Limb (tissue), 2 donors: ENCODE results near the gene TAS2R31.
"Not testable (repeated sequence)": the region's sequence is repeated elsewhere in the genome, so short reads cannot be mapped to it uniquely, and the experiment has no call there.

Experiments
- DNase-seq, 2 donors: peaks; one replicate each; pipeline ENCODE4 v3.0.0-alpha.2; 2016; ENCODE audit errors: extremely low spot score in 2 of 2

The TAS2R31 gene, protein sequence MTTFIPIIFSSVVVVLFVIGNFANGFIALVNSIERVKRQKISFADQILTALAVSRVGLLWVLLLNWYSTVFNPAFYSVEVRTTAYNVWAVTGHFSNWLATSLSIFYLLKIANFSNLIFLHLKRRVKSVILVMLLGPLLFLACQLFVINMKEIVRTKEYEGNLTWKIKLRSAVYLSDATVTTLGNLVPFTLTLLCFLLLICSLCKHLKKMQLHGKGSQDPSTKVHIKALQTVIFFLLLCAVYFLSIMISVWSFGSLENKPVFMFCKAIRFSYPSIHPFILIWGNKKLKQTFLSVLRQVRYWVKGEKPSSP

GRCh38 chr12:11031307-11031706 is at the start of gene TAS2R31:
TSS of gene TAS2R31 (minus strand) at chr12:11031407. CDS start at chr12:11031335, 72 bp downstream.
- DNase-seq, result no peak

DNA sequence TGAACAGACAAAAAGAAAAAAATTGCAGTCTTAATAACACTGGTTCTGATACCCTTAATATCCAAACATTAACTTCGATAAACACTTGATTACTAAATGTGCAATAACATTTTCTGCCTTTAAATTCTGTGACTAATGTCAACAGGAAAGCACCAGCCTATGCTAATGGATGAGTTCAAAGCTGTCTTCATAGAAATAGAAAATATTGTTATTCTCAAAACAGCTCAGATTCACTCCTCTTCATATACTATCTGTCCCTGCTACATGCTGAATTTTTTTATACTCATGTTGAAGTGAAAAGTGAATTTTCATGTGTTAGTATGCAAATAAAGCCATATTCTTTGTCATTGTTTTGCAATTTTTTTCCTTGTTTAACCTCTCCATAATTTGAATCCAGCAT is 47.0 kb upstream of the TAS2R31 start:
- no peak for DNase-seq

DNA sequence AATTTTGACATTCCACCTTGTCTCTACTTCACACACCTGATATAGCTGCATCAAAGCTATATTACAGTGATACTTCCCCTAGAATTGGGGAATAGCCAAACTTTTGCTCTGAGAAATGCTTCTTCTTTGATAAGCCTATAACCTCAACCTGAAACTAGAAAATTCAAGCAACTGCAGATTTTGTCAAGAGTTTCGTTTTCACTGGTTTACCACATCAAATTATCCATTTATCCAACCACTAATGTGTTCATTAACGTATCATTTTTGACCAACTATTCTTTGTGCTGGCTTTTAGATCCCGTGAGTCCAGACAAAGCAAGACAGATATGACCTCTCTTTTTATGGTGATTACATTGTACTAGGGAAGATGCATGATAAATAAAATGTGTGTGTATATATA is 44.4 kb upstream of the TAS2R31 start:
- no peak for DNase-seq

DNA sequence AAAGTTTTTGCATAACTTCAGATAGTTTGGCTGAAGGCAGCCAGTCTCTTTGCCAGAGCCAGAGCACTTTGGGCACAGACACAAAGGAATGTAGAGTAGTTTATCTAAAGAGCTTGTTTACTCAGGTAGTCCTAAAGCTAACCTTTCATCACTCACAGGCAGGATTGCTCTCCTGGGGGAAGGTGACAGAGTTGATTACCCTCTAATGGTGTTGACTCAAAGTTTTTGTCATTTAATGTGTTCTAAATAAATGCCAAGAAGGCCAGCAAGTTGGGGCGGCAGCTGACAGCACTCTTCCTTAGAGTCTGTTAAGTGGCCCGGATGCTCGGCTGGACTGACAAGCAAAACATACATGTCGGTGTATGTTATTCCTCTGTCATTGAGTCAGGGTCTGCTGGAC is 40.2 kb upstream of the TAS2R31 start:
- DNase-seq, result no peak

DNA sequence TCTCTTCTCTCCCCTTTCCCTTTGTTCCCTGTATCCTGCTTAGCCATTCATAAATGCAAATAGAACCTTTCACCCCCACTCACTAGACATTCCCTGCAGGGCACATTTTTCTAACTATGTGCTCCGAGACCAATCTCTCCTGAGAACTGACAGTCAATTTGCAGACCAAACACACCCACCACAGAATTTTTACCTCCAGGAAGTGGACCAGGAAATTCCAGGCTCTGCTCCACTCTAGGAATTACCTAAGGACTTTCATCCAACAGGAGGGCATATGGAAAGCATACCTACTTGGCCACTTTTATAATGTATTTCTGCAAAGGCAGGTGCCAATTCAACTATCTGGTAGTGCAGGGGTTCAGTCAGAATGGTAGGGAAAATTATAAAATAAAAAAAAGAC is 39.8 kb upstream of the TAS2R31 start:
- DNase-seq, result no peak

DNA sequence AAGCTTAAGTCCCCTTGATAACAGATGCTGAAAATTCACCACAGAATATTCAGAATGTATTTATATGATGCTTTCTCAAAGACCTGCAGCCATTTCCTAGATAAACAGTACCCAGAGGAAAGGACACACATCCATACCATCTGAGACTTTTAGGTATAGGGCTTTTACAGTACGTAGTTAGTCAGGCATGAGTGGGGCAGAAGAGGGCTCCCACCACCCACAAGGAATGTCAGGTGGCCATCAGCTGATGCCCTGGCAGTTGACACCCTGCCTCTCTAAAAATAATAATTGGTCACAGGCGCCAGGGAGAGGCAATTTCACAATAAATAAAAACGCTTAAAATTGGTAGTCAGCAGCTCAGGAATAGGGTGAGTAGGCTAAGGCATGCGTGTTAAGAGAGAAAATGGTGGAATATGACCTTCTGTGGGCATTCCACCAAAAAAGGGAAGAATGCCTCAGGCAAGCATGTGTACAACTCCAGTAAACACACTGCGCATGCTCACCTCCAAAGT is 38.7 kb upstream of the TAS2R31 start:
- DNase-seq, result no peak

GRCh38 chr12:11067514-11067913 is 36.3 kb upstream of the TAS2R31 start:
- no peak for DNase-seq

DNA sequence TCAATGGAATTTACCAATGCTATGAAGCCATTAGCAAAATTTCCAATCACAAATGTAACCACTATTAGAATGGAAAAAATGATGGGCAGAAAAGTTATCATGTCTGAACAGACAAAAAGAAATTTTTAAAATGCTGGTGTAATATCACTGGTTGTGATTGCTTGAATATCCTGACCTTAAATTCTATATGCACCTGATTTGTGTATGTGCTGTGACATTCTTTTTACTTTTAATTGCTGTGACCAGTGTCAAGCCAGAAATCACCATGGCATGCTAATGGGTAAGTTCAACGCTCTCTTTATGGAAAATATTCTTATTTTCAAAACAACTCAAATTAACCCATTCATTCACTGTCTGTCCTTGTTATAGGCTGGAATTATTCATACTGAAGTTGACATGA is 31.0 kb upstream of the TAS2R31 start, which contains the start of gene TAS2R46:
Gene TAS2R46, minus strand, starts transcription at position 101 of the 400 bp plus-strand sequence. Its CDS starts 0 bp downstream, at position 101.
- DNase-seq, result not testable (repeated sequence)

DNA sequence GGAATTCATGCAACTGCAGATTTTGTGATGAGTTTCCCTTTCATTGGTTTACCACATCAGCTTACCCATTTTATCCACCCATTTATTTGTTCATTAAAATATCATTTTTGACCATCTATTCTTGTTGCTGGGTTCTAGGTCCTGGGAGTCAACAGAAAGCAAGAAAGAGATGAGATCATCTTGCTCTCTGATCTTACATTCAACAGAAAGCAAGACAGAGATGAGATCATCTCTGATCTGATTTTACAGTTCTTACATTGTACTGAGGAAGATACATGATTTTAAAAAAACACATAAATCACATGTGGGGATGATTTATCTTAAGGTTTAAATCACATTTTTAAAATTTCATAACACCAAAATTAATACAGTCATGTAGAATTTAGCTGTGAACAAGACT is 28.6 kb upstream of the TAS2R31 start:
- no peak for DNase-seq

DNA sequence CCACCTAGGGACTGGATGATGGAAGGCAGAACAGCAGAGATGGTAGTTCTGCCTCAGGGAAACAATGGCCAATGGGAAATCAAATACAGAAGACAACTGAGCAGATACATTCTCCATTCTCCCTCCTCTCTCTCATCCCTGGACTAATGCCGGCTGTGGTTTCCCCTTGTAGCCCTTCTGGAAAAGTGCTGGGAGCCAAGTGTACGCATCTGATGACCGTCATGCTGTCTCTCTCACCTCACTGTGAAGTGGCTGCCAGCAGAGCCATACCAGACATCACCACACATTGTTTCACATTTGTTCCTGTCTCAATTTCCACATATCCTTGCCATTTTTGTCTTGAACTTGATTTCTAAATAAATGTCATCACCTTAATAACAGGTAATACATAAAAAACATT is 27.8 kb upstream of the TAS2R31 start:
- DNase-seq, result no peak

- no peak for DNase-seq
These were observed 24.1 kb upstream of the TAS2R31 start for GRCh38 chr12:11055306-11055705.

DNA sequence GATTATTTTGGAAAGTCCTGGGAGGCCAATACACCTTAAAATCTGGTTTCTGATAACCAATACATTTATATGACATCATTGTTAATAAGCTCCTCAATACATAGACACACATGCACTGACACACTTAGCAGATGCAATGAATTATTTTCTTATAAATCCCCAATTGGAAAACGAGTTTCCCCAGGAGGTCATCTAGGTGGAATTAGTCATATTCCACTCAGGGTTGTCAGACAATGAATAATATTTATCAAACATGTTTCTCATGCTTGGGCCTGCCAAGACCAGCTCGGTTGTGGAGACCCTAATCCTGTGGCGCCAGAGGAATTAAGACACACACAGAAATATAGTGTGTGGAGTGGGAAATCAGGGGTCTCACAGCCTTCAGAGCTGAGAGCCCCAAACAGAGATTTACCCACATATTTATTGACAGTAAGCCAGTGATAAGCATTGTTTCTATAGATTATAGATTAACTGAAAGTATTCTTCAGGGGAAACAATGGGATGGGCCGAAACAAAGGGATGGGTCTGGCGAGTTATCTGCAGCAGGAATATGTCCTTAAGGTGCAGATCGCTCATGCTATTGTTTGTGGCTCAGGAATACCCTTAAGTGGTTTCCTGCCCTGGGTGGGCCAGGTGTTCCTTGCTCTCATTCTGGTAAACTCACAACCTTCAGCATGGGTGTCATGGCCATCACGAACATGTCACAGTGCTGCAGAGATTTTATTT is 18.8 kb upstream of the TAS2R31 start:
- DNase-seq, result not testable (repeated sequence)

- DNase-seq, result not testable (repeated sequence)
These were observed 10.2 kb upstream of the TAS2R31 start for GRCh38 chr12:11041366-11041765.

DNA sequence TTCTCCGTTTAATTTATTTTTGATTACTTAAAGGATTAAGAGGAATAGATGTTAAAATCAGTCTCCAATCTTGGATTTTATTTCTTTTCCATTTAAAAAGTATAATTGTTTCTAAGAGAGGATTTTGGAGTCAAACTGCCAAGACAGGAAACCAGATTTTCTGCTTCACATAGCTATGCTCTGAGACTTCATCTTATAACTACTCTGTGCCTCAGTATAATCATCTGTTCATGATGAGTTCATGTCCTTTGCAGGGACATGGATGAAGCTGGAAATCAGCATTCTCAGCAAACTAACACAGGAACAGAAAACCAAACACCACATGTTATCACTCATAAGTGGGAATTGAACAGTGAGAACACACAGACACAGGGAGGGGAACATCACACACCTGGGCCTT is 9.0 kb upstream of the TAS2R31 start:
- DNase-seq, result no peak

DNA sequence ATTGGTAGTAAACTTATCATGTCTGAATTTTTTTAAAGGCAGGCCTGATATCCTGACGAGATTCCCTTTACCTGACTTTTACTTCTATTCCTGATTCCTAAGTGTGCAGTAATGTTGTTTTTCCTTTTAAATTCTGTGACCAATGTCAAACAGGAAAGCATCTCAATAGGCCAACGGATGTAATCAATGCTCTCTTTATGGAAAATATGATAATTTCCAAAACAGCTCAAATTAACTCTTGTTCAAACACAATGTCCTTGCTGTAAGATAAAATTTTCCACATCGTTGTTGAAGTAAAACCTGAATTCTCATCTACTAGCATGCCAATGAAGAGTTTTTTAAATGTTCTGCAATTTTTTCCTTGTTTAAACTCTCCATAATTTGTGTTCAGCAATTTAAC is 8.0 kb upstream of the TAS2R31 start:
- no peak for DNase-seq

DNA sequence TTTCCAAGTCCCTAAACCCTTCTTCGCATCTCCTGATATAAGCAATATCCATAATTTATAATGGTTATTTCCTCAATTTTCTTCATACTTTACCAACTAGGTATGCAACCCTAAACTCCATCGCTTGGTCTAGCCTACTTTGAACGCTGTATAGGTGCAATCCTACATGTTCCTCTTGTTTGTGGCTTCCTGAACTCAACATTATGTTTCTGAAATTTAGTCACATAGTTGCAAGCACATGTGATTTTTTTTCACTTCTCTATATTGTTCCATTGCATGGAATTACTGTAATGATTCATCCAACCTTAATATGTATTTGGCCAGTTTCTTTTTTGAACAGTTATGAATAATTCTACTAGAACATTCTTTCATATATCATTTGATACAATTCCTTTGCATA is 2.8 kb upstream of the TAS2R31 start:
- not testable (repeated sequence) for DNase-seq

- no peak for DNase-seq
These were observed 5.1 kb downstream of the TAS2R31 start for GRCh38 chr12:11026118-11026517.

GRCh38 chr12:11023387-11023786 is 7.8 kb downstream of the TAS2R31 start:
- no peak for DNase-seq

GRCh38 chr12:11022520-11022919 is 8.7 kb downstream of the TAS2R31 start, which contains the start of gene TAS2R19:
TSS of gene TAS2R19 (minus strand) at chr12:11022620. CDS start at chr12:11022571, 49 bp downstream.
- DNase-seq, result no peak

GRCh38 chr12:11016937-11017336 is 14.3 kb downstream of the TAS2R31 start:
- no peak for DNase-seq

DNA sequence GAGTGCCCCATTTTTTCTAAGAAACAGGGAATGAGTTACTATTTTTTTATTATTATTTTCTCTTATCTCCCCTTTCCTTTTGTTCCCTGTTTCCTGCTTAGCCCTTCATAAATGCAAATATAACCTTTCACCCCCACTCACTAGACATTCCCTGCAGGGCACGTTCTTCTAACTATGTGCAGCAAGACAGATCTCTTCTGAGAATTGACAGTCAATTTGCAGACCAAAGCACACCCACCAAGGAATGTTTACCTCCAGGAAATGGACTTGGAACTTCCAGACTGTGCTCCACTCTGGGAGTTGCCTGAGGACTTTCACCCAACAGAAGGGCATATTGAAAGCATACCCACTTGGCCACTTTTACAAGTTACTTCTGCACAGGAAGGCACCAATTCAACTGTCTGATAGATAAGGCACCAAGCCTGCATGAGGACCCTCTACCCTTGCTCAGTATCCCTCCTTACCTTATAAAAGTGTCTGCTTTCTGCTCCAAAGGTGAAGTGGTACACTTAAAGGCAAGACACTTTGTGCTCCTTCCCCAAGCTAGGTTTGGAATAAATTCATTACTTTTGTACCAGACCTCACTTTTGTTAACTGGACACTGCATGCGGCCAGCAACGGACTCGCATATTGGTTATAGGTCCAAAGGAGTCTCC is 15.3 kb downstream of the TAS2R31 start:
- DNase-seq, result no peak

DNA sequence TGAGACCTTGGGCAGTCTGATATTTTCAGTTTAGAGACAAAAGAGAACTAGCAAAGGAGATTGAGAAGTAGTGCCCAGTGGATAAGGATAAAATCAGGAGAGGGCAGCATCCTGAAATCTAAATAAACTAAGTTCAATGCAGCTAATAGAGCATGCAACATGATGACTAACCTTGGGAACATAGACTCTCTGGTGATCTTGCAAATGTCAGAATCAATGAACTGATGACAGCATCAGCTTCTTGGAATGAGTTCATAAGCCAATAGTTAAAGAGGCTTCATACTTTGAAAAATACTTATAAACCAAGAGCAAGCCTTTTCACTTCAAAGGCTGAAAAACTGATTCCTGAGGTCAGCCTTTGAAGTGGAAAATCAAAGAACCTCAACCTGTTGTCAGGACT is 17.0 kb downstream of the TAS2R31 start:
- DNase-seq, result no peak
